Esophagus muscularis mucosa (tissue), 4 donors: Measurements from ENCODE around the gene BDKRB1. TPM values are rescaled to one million over a fixed set of nuclear protein-coding genes. Genes with fewer than 3 reads are reported as not detected.

Source experiments
- DNase-seq: peaks from one replicate; pipeline ENCODE4 v3.0.0-alpha.2; 2017; ENCODE audit errors: extremely low spot score
- H3K27ac ChIP-seq, 4 donors: fragments of 200-600 bp; sonication (generic); replicated peaks in 1 of 4; 1 replicate in 3 of 4; 2 replicates in 1 of 4; pipeline ENCODE4 v1.5.1; 2016 to 2019; ENCODE audit warnings: mild to moderate bottlenecking in 1 of 4
- H3K27me3 ChIP-seq, 4 donors: fragments of 200-600 bp; sonication (generic); one replicate each; pipeline versions ENCODE4 v1.5.1 to v1.6.0; 2016 to 2019
- H3K36me3 ChIP-seq, 4 donors: fragments of 200-600 bp; sonication (generic); one replicate each; pipeline ENCODE4 v1.5.1; 2016 to 2019
- H3K4me1 ChIP-seq, 4 donors: fragments of 200-600 bp; sonication (generic); one replicate each; pipeline ENCODE4 v1.5.1; 2016 to 2019
- H3K4me3 ChIP-seq, 4 donors: fragments of 200-600 bp; sonication (generic); 1 replicate in 2 of 4; 2 replicates in 2 of 4; pipeline ENCODE4 v1.5.1; 2016 to 2019; ENCODE audit warnings: mild to moderate bottlenecking in 4 of 4, moderate library complexity in 1 of 4
- H3K9me3 ChIP-seq, 4 donors: fragments of 200-600 bp; sonication (generic); 1 replicate in 3 of 4; 2 replicates in 1 of 4; pipeline ENCODE4 v1.5.1; 2016 to 2019
- CTCF ChIP-seq, 3 experiments: fragments of 200-600 bp in 2 of 3; fragments of 450-650 bp in 1 of 3; sonication (generic) in 2 of 3; IDR thresholded peaks; one replicate each; pipeline ENCODE4 v1.5.1; 2017 to 2019; ENCODE audit warnings: antibody characterized with exemption in 3 of 3, mild to moderate bottlenecking in 2 of 3, moderate library complexity in 1 of 3
- EP300 ChIP-seq: sonication (generic); formaldehyde crosslinking; IDR thresholded peaks from one replicate; pipeline ENCODE4 v1.6.1; 2017; ENCODE audit warnings: antibody characterized with exemption
- POLR2A ChIP-seq: fragments of 450-650 bp; IDR thresholded peaks from one replicate; pipeline ENCODE4 v1.6.1; 2017; ENCODE audit warnings: antibody characterized with exemption, moderate library complexity, mild to moderate bottlenecking, low read depth
- POLR2AphosphoS5 ChIP-seq, 2 donors: sonication (generic); formaldehyde crosslinking; IDR thresholded peaks; one replicate each; pipeline ENCODE4 v1.6.1; 2017; ENCODE audit warnings: antibody characterized with exemption in 2 of 2
- WGBS: methylation state at CpG from one replicate; pipeline ENCODE4 v1.1.5; 2018; 5-methylcytosine and 5-hydroxymethylcytosine counted together
- intact Hi-C: fragments of 100-400 bp; cut with DNase I; formaldehyde crosslinking; loops from one replicate; pipeline ENCODE4 v1.15.1; 2023
- total RNA-seq, 4 donors: library from RNA; depleted of rRNA; stranded (reverse); fragments of >200 nt; gene quantifications; one replicate each; pipeline versions ENCODE4 v1.1.0 to v1.2.1, GENCODE V29; 2016

The BDKRB1 gene
- total RNA-seq, 4 donors from 2014 or later: 0.39 to 7.0 (median 1.4) TPM

GRCh38 chr14:96281486-96281885 is 25.5 kb downstream of the BDKRB1 start:
- no peaks in the 10 kb centered on the region for H3K27me3 ChIP-seq
- TF ChIP-seq EP300 (no peak), POLR2AphosphoS5 (IDR thresholded peaks at IDR 0.05) (no peak), POLR2A (no peak), CTCF (IDR thresholded peaks at IDR 0.05) (no peak)
- no peak overlapping the region for H3K4me3 ChIP-seq
- H3K27ac ChIP-seq: no peak overlapping the region
- H3K36me3 ChIP-seq: peaks cover 0 to 42% (median 25%) of the 10 kb centered on the region in 4 donors
- intact Hi-C loops: loop anchor here (5.0 kb wide), 1 partner anchor 284 kb away; no protein-coding TSS in a partner anchor
- DNase-seq: no peak
- 69% methylated on average over 4 of the region's 4 CpGs for WGBS
- H3K4me1 ChIP-seq: peaks cover 0 to 15% (median 8%) of the 10 kb centered on the region in 4 donors
- peaks cover 0 to 16% (median 12%) of the 10 kb centered on the region in 4 donors for H3K9me3 ChIP-seq

DNA sequence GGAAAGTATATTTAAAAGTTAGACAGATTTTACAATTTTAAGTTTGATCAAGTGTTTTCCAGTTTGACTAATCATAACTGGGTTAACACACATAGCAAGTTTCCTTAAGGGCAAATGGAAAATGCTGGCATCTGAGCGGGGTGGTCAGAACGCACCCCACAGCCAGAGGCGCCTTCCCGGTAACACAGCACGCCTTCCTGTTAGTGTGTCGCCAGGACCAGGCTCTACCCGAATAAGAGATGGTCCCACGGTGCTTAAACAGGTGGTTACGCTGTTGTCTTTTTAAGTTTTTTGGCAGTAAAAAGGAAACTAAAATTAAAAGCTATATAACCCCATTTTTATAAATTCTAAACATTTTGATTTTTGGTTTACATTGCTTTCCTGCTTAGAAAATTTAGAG is 28.0 kb downstream of the BDKRB1 start:
- DNase-seq: no peak
- TF ChIP-seq CTCF (IDR thresholded peaks at IDR 0.05) (no peak), POLR2A (no peak), EP300 (no peak), POLR2AphosphoS5 (IDR thresholded peaks at IDR 0.05) (no peak)
- WGBS: 94% methylated on average over 9 of the region's 9 CpGs
- H3K9me3 ChIP-seq: no peaks in the 10 kb centered on the region
- no peak overlapping the region for H3K27ac ChIP-seq
- H3K27me3 ChIP-seq: no peaks in the 10 kb centered on the region
- peaks cover under 1 to 61% (median 36%) of the 10 kb centered on the region in 4 donors for H3K36me3 ChIP-seq
- intact Hi-C loops: loop anchor here (5.0 kb wide), 1 partner anchor 287 kb away; no protein-coding TSS in a partner anchor
- peaks cover 0 to 22% (median 12%) of the 10 kb centered on the region in 4 donors for H3K4me1 ChIP-seq
- no peak overlapping the region for H3K4me3 ChIP-seq

- no peaks in the 10 kb centered on the region for H3K27me3 ChIP-seq
- TF ChIP-seq CTCF (IDR thresholded peaks at IDR 0.05) (no peak), POLR2AphosphoS5 (IDR thresholded peaks at IDR 0.05) (no peak), POLR2A (no peak), EP300 (no peak)
- peaks cover 4 to 65% (median 41%) of the 10 kb centered on the region in 4 donors for H3K36me3 ChIP-seq
- no peak overlapping the region for H3K4me3 ChIP-seq
- no peak for DNase-seq
- peaks cover 0 to 22% (median 12%) of the 10 kb centered on the region in 4 donors for H3K4me1 ChIP-seq
- peak overlapping the region in 2 of 4 donors; percentile 67 to 69 for H3K27ac ChIP-seq
- 83% methylated on average over 1 of the region's 1 CpG for WGBS
- intact Hi-C loops: loop anchor here (5.0 kb wide), 1 partner anchor 287 kb away; no protein-coding TSS in a partner anchor
- no peaks in the 10 kb centered on the region for H3K9me3 ChIP-seq
Measured at GRCh38 chr14:96284430-96284829, 28.4 kb downstream of the BDKRB1 start.

GRCh38 chr14:96285667-96286066 is 29.7 kb downstream of the BDKRB1 start:
- intact Hi-C loops: no loop called here

More at GRCh38 chr14:96285667-96286066, 29.7 kb downstream of the BDKRB1 start:
- peaks cover 15 to 72% (median 52%) of the 10 kb centered on the region in 4 donors for H3K36me3 ChIP-seq
- no peaks in the 10 kb centered on the region for H3K27me3 ChIP-seq
- 56% methylated on average over 16 of the region's 17 CpGs for WGBS
- H3K4me1 ChIP-seq: peaks cover 0 to 22% (median 12%) of the 10 kb centered on the region in 4 donors
- peak overlapping the region in 2 of 4 donors; percentile 6 to 17 for H3K4me3 ChIP-seq
- TF ChIP-seq EP300 (peak; percentile 78), POLR2AphosphoS5 (IDR thresholded peaks at IDR 0.05) (peak; percentile 84 to 86), CTCF (IDR thresholded peaks at IDR 0.05) (no peak), POLR2A (no peak)
- peak overlapping the region; percentile 61 to 70 (median 68) for H3K27ac ChIP-seq
- peak; percentile 94 for DNase-seq
- no peaks in the 10 kb centered on the region for H3K9me3 ChIP-seq
